Activated T-cell treated with anti-CD3 and anti-CD28 coated beads, Interleukin-2, amount 50 U/mL, for 1 hour (primary cell): ENCODE measurements around the gene PSMF1.
A peak's percentile ranks its signal among the peaks of the same experiment; 100 is the strongest.

ENCODE experiments used
- DNase-seq: peaks from one replicate; pipeline ENCODE4 v3.0.0-alpha.2; 2020

Gene PSMF1, protein sequence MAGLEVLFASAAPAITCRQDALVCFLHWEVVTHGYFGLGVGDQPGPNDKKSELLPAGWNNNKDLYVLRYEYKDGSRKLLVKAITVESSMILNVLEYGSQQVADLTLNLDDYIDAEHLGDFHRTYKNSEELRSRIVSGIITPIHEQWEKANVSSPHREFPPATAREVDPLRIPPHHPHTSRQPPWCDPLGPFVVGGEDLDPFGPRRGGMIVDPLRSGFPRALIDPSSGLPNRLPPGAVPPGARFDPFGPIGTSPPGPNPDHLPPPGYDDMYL

DNA sequence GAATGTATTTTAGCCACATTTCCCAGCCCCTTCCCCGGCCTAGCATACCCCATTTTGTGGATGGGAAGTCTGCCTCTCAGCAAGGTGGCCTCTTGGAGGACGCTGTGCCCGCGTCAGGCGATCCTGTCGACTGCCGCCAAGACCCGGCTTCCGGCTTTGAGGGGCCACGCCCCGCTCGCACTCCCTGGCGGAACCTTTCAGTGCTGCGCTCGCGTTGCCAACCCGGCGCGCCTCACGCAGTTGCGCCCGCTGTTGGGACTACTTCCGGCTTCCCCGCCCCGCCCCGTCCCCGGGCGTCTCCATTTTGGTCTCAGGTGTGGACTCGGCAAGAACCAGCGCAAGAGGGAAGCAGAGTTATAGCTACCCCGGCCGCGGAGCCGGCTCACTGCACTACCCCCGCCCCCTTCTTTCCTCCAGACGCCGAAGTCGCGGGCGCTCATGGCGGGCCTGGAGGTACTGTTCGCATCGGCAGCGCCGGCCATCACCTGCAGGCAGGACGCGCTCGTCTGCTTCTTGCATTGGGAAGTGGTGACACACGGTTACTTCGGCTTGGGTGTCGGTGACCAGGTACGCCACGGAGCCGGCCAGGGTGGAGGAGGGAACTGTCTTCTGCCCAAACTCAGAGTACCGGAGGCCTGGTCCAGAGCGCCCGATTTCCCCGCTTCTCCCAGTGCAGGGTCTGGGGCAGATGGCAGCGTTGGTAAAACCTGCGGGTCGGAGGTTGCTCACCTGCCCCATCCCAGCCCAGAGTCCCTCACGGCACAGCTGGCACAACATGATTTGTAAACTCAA is at the start of gene PSMF1:
Gene PSMF1, plus strand, starts transcription at position 267 of the 792 bp plus-strand sequence. Its CDS starts 172 bp downstream, at position 439.
- DNase-seq, result peak; percentile 99

DNA sequence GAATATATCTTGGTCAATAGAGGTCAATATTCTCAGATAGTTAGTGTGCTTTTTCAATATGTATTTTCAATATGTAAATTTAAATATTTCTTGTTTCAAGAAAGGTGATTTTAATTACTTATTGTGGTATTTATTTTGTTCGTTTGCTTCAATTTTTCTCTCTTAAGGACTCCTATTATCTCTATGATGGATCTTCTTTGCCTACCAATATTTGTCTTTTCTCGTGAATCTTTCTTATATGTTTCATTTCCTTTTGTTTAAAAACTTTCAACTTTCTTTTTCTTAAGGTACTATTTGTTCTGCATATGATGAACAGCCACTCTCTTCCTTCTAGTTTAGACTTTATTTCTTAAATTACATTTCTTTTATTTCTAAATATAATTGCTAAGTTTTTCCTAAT is 46.1 kb upstream of the PSMF1 start:
- DNase-seq, result no peak

DNA sequence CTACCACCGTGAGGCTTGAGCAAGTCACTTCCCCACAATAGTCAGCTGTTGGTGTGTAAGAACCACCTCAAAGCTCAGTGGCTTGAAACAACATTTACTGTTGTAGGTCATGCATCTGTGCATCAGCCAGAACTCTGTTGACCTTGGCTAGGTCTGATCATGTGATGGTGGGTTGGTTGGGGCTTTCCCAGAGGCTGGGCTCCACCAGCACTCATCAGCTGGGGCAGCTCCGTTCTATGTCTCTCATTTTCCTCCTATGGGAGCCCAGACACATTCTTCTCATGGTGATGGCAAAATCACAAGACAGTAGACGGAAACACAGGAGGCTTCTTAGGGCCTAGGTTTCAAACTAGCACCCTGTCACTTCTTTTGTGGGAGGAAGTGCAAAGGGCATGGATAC is 42.8 kb upstream of the PSMF1 start:
- DNase-seq, result no peak

DNA sequence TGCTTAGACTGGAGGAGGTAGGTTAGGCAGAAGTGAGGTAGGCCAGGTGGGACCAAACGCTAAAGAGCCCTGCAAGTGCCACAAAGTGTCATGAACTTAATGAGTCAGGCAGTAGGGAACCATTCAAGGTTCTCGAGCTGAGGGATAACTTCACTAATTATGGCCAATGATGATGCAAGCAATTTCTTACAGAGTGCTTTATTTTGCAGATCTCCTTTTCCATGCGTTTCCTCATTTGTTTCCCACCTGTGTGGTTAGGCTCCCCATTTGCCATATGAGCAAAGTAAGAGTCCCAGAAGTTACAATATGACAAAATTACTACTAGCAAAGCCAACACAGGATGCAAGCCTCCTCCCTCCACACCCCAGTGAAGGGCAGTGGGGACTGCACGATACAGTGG is 36.5 kb upstream of the PSMF1 start:
- no peak for DNase-seq

DNA sequence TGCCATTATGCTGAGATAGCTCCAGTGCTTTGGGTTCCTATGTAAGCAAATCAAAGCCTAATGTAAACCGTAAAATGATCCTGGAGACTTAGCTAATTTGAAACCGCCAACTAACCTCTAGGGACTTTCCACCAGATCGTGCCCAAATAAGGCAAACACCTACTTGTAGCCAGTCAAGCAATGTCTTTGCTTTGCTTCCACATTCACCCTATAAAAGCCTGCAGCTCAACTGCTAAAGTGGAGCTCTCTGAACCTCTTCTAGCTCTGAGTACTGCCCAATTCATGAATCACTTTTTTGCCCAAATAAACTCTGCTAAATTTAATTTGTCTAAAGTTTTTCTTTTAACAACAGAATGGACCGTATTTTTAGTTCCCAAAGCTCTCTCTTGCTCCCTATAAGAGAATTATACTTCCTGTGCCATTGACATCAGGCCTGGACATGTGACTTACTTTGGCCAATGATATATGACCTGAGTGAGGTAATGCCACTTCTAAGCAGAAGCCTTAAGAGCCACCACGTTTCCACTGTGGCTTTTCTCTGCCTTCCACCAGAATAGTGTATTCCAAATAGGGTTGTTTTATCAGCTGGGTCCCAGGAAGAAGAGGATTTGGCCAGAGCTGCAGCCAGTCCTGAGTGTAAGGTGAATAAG is 34.8 kb upstream of the PSMF1 start:
- DNase-seq, result no peak

DNA sequence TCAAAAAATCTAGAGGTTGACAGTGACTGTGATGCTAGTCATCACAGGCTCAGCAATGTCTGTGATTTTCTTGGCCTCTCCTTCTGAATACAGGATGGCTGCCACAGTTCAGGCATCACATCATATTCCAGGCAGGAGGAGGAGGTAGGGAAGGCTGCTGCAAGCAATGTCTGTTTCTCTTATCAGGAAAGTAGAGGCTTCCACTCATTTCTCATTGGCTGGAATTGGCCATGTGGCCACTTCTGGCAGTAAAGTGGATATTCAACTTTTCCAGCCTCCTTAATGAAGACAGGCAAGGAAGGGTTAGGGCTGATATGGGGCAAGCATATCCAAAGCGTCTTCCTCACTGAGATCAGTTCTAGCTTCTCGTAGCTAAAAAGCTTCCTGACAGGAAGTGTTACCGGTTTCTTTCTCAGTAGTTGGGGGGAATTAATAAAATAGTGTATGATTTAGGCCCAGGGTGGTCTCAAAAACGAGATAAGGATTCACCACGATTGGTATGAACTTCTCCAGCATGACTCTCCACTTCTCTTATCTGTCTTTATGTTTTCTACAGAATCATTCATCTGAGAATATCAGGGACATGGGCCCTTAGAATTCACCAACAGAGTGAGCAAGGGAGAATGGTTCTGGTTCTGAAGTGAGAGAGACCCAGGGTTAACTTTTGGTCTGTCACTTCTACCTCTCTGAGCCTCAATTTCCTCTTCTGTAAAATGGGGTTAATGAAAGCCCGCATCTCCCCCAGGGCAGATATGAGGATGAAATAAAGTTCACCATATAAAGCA is 32.7 kb upstream of the PSMF1 start:
- no peak for DNase-seq

DNA sequence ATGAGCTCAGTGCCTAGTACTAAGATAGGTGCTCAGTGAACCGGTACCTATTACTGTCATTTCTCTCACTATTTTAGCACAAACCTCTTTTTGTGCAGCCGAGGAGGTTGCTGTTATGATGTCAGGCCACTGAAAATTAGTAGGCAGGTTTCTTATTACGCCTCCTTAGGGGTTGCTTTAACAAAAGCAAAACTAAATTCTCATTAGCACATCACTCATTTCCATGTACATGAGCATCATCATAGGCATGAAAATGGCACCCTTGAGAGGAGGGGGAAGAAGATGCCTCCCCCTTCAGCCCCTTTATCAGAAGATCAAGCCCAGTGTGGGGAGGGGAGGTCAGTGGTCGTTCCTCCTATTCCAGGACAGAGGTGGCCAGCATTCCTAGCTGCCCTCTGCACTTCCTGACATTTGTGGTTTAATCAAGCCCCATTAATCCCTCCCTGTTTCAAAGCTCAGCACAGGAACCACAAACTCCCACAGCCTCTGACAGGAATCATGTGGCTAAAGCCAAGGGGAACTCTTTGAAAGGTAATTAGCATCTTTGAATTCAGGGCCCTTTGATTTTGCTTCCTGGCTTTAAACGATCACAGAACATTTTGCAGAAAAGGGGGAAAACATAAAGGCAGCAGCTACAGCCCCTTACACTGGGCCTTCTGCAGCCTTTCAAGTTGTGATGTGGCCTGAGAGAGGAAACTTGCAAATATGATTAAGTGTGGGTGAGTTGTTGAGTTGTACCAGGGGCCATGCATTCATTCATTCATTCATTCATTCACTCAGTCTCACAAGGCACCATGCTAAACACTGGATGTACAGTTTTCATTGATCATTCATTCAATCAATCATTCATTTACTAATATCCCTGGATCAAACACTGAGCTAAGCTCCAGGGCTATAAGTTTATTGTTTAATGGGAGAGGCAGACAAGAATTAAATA is 31.9 kb upstream of the PSMF1 start:
- DNase-seq, result no peak

GRCh38 chr20:1087311-1087905 is 31.0 kb upstream of the PSMF1 start:
- no peak for DNase-seq

DNA sequence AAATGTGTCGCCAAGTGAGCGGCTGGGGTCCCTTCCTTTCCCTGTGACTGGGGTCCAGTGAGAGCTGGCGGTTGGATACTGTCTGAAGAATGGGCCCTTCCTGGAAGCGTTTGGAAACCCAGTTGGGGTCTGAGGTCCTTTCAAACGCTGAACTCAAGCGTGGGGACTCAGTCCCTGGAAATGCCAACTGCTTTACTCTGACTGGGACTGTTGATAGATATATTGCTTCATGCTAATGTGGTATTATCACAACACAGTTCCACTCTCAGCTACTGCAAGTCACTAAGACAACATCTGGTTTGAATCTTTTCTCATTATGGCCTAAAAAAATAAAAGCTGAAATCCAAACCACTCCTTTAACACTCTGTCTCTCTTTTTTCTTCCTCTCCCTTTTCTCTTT is 23.7 kb upstream of the PSMF1 start:
- DNase-seq, result no peak

- DNase-seq, result no peak
These were observed 16.9 kb upstream of the PSMF1 start for GRCh38 chr20:1101533-1101932.

GRCh38 chr20:1102016-1102415 is 16.4 kb upstream of the PSMF1 start:
- no peak for DNase-seq

- DNase-seq, result no peak
These were observed 14.7 kb upstream of the PSMF1 start for GRCh38 chr20:1103751-1104150.

DNA sequence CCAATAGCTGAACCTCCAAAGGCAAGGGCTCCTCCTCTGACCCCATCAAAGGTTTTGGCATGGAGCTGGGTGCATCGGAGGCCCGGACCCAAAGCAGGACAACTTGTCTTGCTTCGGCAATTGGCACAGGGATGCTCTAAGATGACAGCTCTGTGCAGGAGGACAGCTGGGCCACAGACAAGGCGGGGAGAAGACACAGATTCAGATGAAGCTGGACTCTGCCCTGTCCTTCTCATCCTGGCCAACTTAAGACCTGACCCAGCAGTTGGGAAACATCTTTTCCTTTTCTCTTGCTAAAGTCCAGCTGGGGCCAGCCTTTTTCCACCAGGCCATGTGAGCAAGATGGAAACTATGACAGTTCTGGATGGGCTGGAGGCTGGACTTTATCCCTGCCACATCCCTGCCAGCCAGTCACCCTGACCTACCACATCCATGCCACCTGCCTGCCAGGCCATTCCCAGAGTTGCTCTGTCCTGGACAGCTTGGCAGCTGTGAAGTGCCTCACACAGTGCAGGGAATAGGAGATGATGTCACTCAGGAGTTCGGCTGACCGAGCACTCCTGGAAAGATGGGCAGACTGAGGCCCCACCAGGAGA is 12.7 kb upstream of the PSMF1 start:
- no peak for DNase-seq

GRCh38 chr20:1107176-1107575 is 11.2 kb upstream of the PSMF1 start:
- DNase-seq, result no peak

DNA sequence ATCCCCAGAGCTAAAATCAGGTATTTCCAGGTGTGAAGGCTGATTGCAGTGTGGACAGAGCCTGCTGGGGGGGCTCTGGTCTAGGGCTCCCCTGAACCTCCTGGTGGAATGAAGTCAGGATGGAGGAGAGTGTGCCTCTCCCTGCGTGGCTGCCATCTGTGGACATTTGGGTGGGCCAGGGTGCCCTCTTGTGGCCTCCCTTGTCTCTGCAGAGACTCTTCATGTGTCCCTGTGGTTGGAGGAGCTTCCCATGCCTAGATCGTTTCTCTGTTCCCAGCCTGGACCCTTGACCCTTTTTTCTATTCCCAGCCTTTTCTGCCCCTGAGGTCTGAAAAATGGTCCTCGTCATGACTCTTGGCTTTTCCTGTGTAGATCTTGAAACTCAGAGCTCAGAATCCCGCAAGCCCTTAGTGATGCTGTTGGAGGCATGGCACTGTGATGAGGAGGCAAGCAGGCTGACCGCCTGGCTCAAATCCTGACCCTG is 9.9 kb upstream of the PSMF1 start:
- peak; percentile 62 for DNase-seq

DNA sequence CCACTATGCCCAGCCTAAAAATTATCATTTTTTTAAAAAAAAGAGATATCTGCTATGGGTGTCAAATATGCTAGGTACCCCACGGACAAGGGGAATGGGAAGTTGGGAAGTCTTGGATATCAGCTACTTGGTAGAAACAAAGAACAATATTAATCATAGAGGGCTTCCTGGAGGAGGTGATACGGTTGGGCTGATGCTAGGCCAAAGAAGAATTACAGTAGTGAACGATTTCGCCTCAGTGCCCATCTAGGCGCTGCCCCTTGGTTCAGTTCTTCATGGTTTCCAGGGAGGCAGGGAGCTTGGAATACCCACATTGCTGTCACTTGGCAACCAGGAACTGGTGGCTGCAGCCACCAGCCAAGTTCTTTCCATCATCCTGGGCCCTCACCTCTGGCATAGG is 5.5 kb upstream of the PSMF1 start:
- DNase-seq, result no peak

GRCh38 chr20:1118004-1118335 is 432 bp upstream of the PSMF1 start:
- DNase-seq, result no peak

- DNase-seq, result no peak
These were observed 715 bp downstream of the PSMF1 start for GRCh38 chr20:1119128-1119505.

GRCh38 chr20:1119524-1119923 is 1.1 kb downstream of the PSMF1 start:
- DNase-seq, result no peak

GRCh38 chr20:1121429-1121828 is 3.0 kb downstream of the PSMF1 start:
- DNase-seq, result no peak
